Right atrium auricular region (tissue), 2 donors: ENCODE results near the gene CEP170. TPM values are rescaled to one million over a fixed set of nuclear protein-coding genes. Genes with fewer than 3 reads are reported as not detected.
"Not testable (repeated sequence)": the region's sequence is repeated elsewhere in the genome, so short reads cannot be mapped to it uniquely, and the experiment has no call there.

ENCODE experiments used
- DNase-seq: peaks from one replicate; pipeline ENCODE4 v3.0.0-alpha.2; 2019; ENCODE audit warnings: low spot score
- H3K27ac ChIP-seq, 2 donors: fragments of 200-600 bp; sonication (generic); 1 replicate in 1 of 2; 2 replicates in 1 of 2; pipeline ENCODE4 v1.5.1; 2016 to 2019
- H3K27me3 ChIP-seq, 2 donors: fragments of 200-600 bp; sonication (generic); one replicate each; pipeline versions ENCODE4 v1.5.1 to v1.6.0; 2017 to 2019
- H3K36me3 ChIP-seq: fragments of 200-600 bp; sonication (generic); one replicate; pipeline ENCODE4 v1.5.1; 2016
- H3K4me1 ChIP-seq, 2 donors: fragments of 200-600 bp; sonication (generic); one replicate each; pipeline versions ENCODE4 v1.5.1 to v1.6.0; 2017 to 2019
- H3K4me3 ChIP-seq, 2 donors: fragments of 200-600 bp; sonication (generic); 1 replicate in 1 of 2; 2 replicates in 1 of 2; pipeline ENCODE4 v1.5.1; 2017 to 2019; ENCODE audit warnings: mild to moderate bottlenecking in 1 of 2, moderate library complexity in 1 of 2
- H3K9me3 ChIP-seq, 2 donors: fragments of 200-600 bp; sonication (generic); one replicate each; pipeline ENCODE4 v1.5.1; 2019
- total RNA-seq, 2 donors: library from RNA; depleted of rRNA; stranded (reverse); fragments of >200 nt; gene quantifications; one replicate each; pipeline ENCODE4 v1.1.0, GENCODE V29; 2016

Gene CEP170
- total RNA-seq, 2 donors from 2014 or later, result 28.4 to 29.1 TPM

- not testable (repeated sequence) for H3K27me3 ChIP-seq, DNase-seq, H3K4me1 ChIP-seq, H3K9me3 ChIP-seq, H3K27ac ChIP-seq, H3K4me3 ChIP-seq, H3K36me3 ChIP-seq
These were observed 147.9 kb downstream of the CEP170 start for GRCh38 chr1:243107171-243107570.

- not testable (repeated sequence) for H3K9me3 ChIP-seq, H3K36me3 ChIP-seq, H3K4me3 ChIP-seq, H3K27ac ChIP-seq, DNase-seq, H3K27me3 ChIP-seq, H3K4me1 ChIP-seq
These were observed 149.3 kb downstream of the CEP170 start for GRCh38 chr1:243105652-243106332.

GRCh38 chr1:243105104-243105503 is 150.0 kb downstream of the CEP170 start:
- H3K4me3 ChIP-seq, H3K27ac ChIP-seq, H3K27me3 ChIP-seq, DNase-seq, H3K36me3 ChIP-seq, H3K4me1 ChIP-seq, H3K9me3 ChIP-seq: not testable (repeated sequence)

- not testable (repeated sequence) for H3K4me3 ChIP-seq, H3K9me3 ChIP-seq, H3K36me3 ChIP-seq, DNase-seq, H3K4me1 ChIP-seq, H3K27me3 ChIP-seq, H3K27ac ChIP-seq
These were observed 150.6 kb downstream of the CEP170 start for GRCh38 chr1:243104452-243104851.

GRCh38 chr1:243101551-243102050 is 153.5 kb downstream of the CEP170 start:
- H3K4me3 ChIP-seq, result peak overlapping the region in 1 of 2 donors; percentile 41

GRCh38 chr1:243087368-243087767 is 167.7 kb downstream of the CEP170 start:
- H3K4me1 ChIP-seq, H3K4me3 ChIP-seq: not testable (repeated sequence)

More at GRCh38 chr1:243101551-243102050, 153.5 kb downstream of the CEP170 start:
- H3K4me1 ChIP-seq, DNase-seq, H3K36me3 ChIP-seq, H3K27ac ChIP-seq, H3K27me3 ChIP-seq, H3K9me3 ChIP-seq: not testable (repeated sequence)

More at GRCh38 chr1:243087368-243087767, 167.7 kb downstream of the CEP170 start:
- H3K9me3 ChIP-seq, H3K27me3 ChIP-seq, H3K36me3 ChIP-seq, H3K27ac ChIP-seq, DNase-seq: not testable (repeated sequence)

Other genes starting within 250 kb of the CEP170 start
- 10 to 100 TPM; 29.0 to 34.5 TPM for gene SDCCAG8, start 760 bp upstream of the CEP170 start, total RNA-seq